ENCODE measurements around the gene MRC2.

Gene MRC2

GRCh38 chr17:62739645-62740388 is 112.3 kb downstream of the MRC2 start:
- no peaks in the 10 kb centered on the region for H3K9me3 ChIP-seq (ENCODE audit: control insufficient read depth, low read length)
- no peaks in the 10 kb centered on the region for H3K79me2 ChIP-seq
- H3K36me3 ChIP-seq (ENCODE audit: control insufficient read depth, insufficient read depth, low read length), result no peaks in the 10 kb centered on the region
- H3K9ac ChIP-seq, result no peak overlapping the region
- no peak overlapping the region for H2AFZ ChIP-seq
- H3K27ac ChIP-seq, result no peak overlapping the region
- H3K4me3 ChIP-seq (ENCODE audit: low read depth, low read length), result no peak overlapping the region
- no peak for TF ChIP-seq CTCF (IDR thresholded peaks at IDR 0.05)
- peaks cover 7% of the 10 kb centered on the region for H3K4me1 ChIP-seq
- no peak overlapping the region for H3K4me2 ChIP-seq (ENCODE audit: low read length)
- H3K27me3 ChIP-seq (ENCODE audit: control insufficient read depth, insufficient read depth, low read length), result no peaks in the 10 kb centered on the region

GRCh38 chr17:62741290-62741689 is 113.8 kb downstream of the MRC2 start:
- no peak overlapping the region for H3K9ac ChIP-seq
- H3K27me3 ChIP-seq (ENCODE audit: control insufficient read depth, insufficient read depth, low read length), result no peaks in the 10 kb centered on the region
- H3K4me3 ChIP-seq (ENCODE audit: low read depth, low read length), result no peak overlapping the region
- H3K36me3 ChIP-seq (ENCODE audit: control insufficient read depth, insufficient read depth, low read length), result no peaks in the 10 kb centered on the region
- H3K27ac ChIP-seq, result no peak overlapping the region
- H3K9me3 ChIP-seq (ENCODE audit: control insufficient read depth, low read length), result no peaks in the 10 kb centered on the region
- no peaks in the 10 kb centered on the region for H3K79me2 ChIP-seq
- no peaks in the 10 kb centered on the region for H3K4me1 ChIP-seq
- no peak overlapping the region for H3K4me2 ChIP-seq (ENCODE audit: low read length)
- no peak overlapping the region for H2AFZ ChIP-seq
- TF ChIP-seq CTCF (IDR thresholded peaks at IDR 0.05), result no peak
